Endothelial cell of umbilical vein (primary cell): ENCODE data around the gene RIPOR3. TPM values are rescaled to one million over a fixed set of nuclear protein-coding genes. Genes with fewer than 3 reads are reported as not detected.

Experiments
- BruUV-seq: library from RNA; stranded (reverse); fragments of 400-500 nt; replicated peaks from 2 replicates; lab custom pipeline; 2021; lab: Mats Ljungman, UMichigan
- CTCF ChIA-PET: fragments of 300-600, 350-600 bp; sonication (Branson Sonifier 250); formaldehyde crosslinking; loops from one replicate; lab custom pipeline; 2021; ENCODE audit warnings: antibody characterized with exemption, inconsistent platforms; lab: Charles Lee
- POLR2A ChIA-PET: fragments of 300-600, 350-600 bp; sonication (Branson Sonifier 250); formaldehyde crosslinking; loops from one replicate; lab custom pipeline; 2021; ENCODE audit warnings: antibody characterized with exemption, inconsistent platforms; lab: Charles Lee
- DNase-seq: peaks from one replicate; pipeline ENCODE4 v3.0.0-alpha.2; 2011; ENCODE audit warnings: low read depth, low spot score
- FAIRE-seq: peaks from 2 replicates; lab custom pipeline; 2011; peaks lifted over from hg19 to GRCh38; lab: Jason Lieb, UNC
- H2AFZ ChIP-seq: 2 replicates; pipeline ENCODE4 v1.6.0; 2012; ENCODE audit warnings: low read depth, low read length, control low read depth, inconsistent platforms
- H3K27ac ChIP-seq: 2 replicates; pipeline ENCODE4 v1.5.1; 2011; ENCODE audit warnings: low read depth, mild to moderate bottlenecking, control low read depth, low read length, moderate library complexity; ENCODE audit not compliant: insufficient read depth
- H3K27me3 ChIP-seq, 2 experiments: 2 replicates each; pipeline versions ENCODE4 v1.6.0 to v1.6.1; 2011; ENCODE audit warnings: low read length in 2 of 2, mixed read lengths in 1 of 2; ENCODE audit not compliant: control insufficient read depth in 2 of 2, insufficient read depth in 2 of 2
- H3K36me3 ChIP-seq, 2 experiments: 2 replicates in 1 of 2; 3 replicates in 1 of 2; pipeline ENCODE4 v1.5.1; 2011; ENCODE audit warnings: low read length in 2 of 2, mild to moderate bottlenecking in 1 of 2, moderate library complexity in 1 of 2; ENCODE audit not compliant: control insufficient read depth in 2 of 2, insufficient read depth in 2 of 2; ENCODE audit errors: extremely low read depth in 1 of 2
- H3K4me1 ChIP-seq: 3 replicates; pipeline ENCODE4 v1.5.1; 2011; ENCODE audit warnings: mild to moderate bottlenecking, low read length; ENCODE audit not compliant: control insufficient read depth, insufficient read depth; ENCODE audit errors: extremely low read depth
- H3K4me2 ChIP-seq: 2 replicates; pipeline ENCODE4 v1.6.1; 2011; ENCODE audit warnings: low read length, control low read depth, mixed read lengths; ENCODE audit not compliant: insufficient read depth
- H3K4me3 ChIP-seq, 3 experiments: fragments of 200-600 bp in 1 of 3; sonication (generic), shearing (Covaris generic) in 1 of 3; replicated peaks in 1 of 3; 2 replicates each; pipeline ENCODE4 v1.5.1; 2011 to 2016; ENCODE audit warnings: control low read depth in 3 of 3, low read length in 3 of 3, mild to moderate bottlenecking in 2 of 3, inconsistent platforms in 1 of 3, low read depth in 1 of 3, moderate library complexity in 1 of 3; ENCODE audit not compliant: insufficient read depth in 1 of 3
- H3K79me2 ChIP-seq: 2 replicates; pipeline ENCODE4 v1.6.0; 2012; ENCODE audit warnings: low read length, inconsistent platforms; ENCODE audit not compliant: control insufficient read depth, insufficient read depth
- H3K9ac ChIP-seq: replicated peaks from 2 replicates; pipeline ENCODE3; 2011; ENCODE audit warnings: low read length, control low read depth; ENCODE audit not compliant: insufficient read depth; ENCODE audit errors: extremely low read depth
- H3K9me1 ChIP-seq: replicated peaks from 3 replicates; pipeline ENCODE4 v1.6.0; 2011; ENCODE audit warnings: mild to moderate bottlenecking, low read length; ENCODE audit not compliant: control insufficient read depth, insufficient read depth; ENCODE audit errors: extremely low read depth
- H3K9me3 ChIP-seq: replicated peaks from 2 replicates; pipeline ENCODE4 v1.5.1; 2012; ENCODE audit warnings: low read length, inconsistent platforms; ENCODE audit not compliant: control insufficient read depth, insufficient read depth
- H4K20me1 ChIP-seq: replicated peaks from 2 replicates; pipeline ENCODE3; 2011; ENCODE audit warnings: mild to moderate bottlenecking, low read length; ENCODE audit not compliant: control insufficient read depth, insufficient read depth; ENCODE audit errors: extremely low read depth
- EZH2 ChIP-seq: IDR thresholded peaks from 2 replicates; pipeline ENCODE4 v1.6.1; 2012; ENCODE audit warnings: borderline replicate concordance, low read depth, mild to moderate bottlenecking, moderate library complexity, low read length, inconsistent platforms; ENCODE audit not compliant: severe bottlenecking
- FOS ChIP-seq: IDR thresholded peaks from 2 replicates; pipeline ENCODE4 v1.6.1; 2011; ENCODE audit warnings: mild to moderate bottlenecking, low read length, moderate library complexity, borderline replicate concordance; ENCODE audit not compliant: insufficient read depth
- GATA2 ChIP-seq: IDR thresholded peaks from 2 replicates; pipeline ENCODE4 v1.7.0; 2011; ENCODE audit warnings: low read depth, mild to moderate bottlenecking, moderate library complexity, mixed read lengths, low read length; ENCODE audit not compliant: insufficient read length, insufficient read depth
- JUN ChIP-seq: IDR thresholded peaks from 2 replicates; pipeline ENCODE4 v1.6.1; 2011; ENCODE audit warnings: borderline replicate concordance, low read depth; ENCODE audit not compliant: insufficient read length, insufficient read depth
- MYC ChIP-seq: IDR thresholded peaks from one replicate; pipeline ENCODE4 v1.6.1; 2011; ENCODE audit warnings: mild to moderate bottlenecking, low read depth, low read length
- POLR2A ChIP-seq: IDR thresholded peaks from 2 replicates; pipeline ENCODE4 v1.6.1; 2012; ENCODE audit warnings: low read depth, mild to moderate bottlenecking, control low read depth, low read length
- POLR2AphosphoS5 ChIP-seq: IDR thresholded peaks from 2 replicates; pipeline ENCODE4 v1.6.1; 2012; ENCODE audit warnings: low read depth, mild to moderate bottlenecking, control low read depth, low read length, moderate library complexity; ENCODE audit not compliant: insufficient read depth
- dilution Hi-C: fragments of 300-500 bp; cut with MboI; formaldehyde crosslinking; loops from one replicate; pipeline ENCODE4 v1.15.0; 2019; ENCODE audit warnings: low sequenced_read_pairs; ENCODE audit not compliant: extremely low pct_ligation_motif_present
- intact Hi-C: fragments of 100-400 bp; cut with micrococcal nuclease; formaldehyde crosslinking; loops from one replicate; pipeline ENCODE4 v1.10.0; 2022
- polyA plus RNA-seq, 4 experiments: library from polyadenylated mRNA; depleted of rRNA in 3 of 4; stranded (reverse) in 3 of 4; unstranded in 1 of 4; fragments of >200 nt; gene quantifications; 2 replicates each; pipeline versions ENCODE4 v1.2.1 to v1.2.3, GENCODE V29; 2011 to 2012; ENCODE audit warnings: missing spikeins in 1 of 4
- total RNA-seq: library from RNA; stranded (reverse); gene quantifications from 2 replicates; pipeline ENCODE4 v1.2.3, GENCODE V29; 2021
- TF ChIP-seq, protein P1 (sequence below), 2 donors: IDR thresholded peaks; 1 replicate in 1 of 2; 2 replicates in 1 of 2; pipeline ENCODE4 v1.5.1; 2011; ENCODE audit warnings: low read length in 2 of 2, mild to moderate bottlenecking in 2 of 2, moderate library complexity in 2 of 2, control low read depth in 1 of 2, inconsistent platforms in 1 of 2, low read depth in 1 of 2; ENCODE audit not compliant: insufficient read depth in 1 of 2; ENCODE audit errors: extremely low read depth in 1 of 2
- TF ChIP-seq, protein P2 (sequence below): IDR thresholded peaks from 2 replicates; pipeline ENCODE4 v1.6.1; 2011; ENCODE audit not compliant: insufficient read depth, insufficient read length

The RIPOR3 gene
- total and polyA plus RNA-seq, 2 donors (not counting 3 experiments of a cell fraction or from before 2014, with no cell fraction given): not detected

GRCh38 chr20:50686821-50687220, 4.5 kb downstream of the RIPOR3 start:
- POLR2A ChIA-PET: no interaction called here
- H3K4me3 ChIP-seq: no peak overlapping the region
- no peak for FAIRE-seq
- H2AFZ ChIP-seq: no peak overlapping the region
- dilution Hi-C loops: no loop called here
- H3K27me3 ChIP-seq: peaks cover 23% of the 10 kb centered on the region in 2 experiments
- CTCF ChIA-PET: interaction anchor here (0.6 to 0.7 kb wide), 2 partner anchors 12 to 63 kb away, joined by 3 read pairs; no protein-coding TSS in a partner anchor
- BruUV-seq: no TSS peak
- no peaks in the 10 kb centered on the region for H3K9me3 ChIP-seq
- no peaks in the 10 kb centered on the region for H3K9me1 ChIP-seq
- H3K36me3 ChIP-seq: no peaks in the 10 kb centered on the region
- H3K4me2 ChIP-seq: no peak overlapping the region
- intact Hi-C loops: no loop called here
- H3K79me2 ChIP-seq: no peaks in the 10 kb centered on the region
- H3K4me1 ChIP-seq: no peaks in the 10 kb centered on the region
- no peak overlapping the region for H3K27ac ChIP-seq
- no peak overlapping the region for H3K9ac ChIP-seq
- no peak for DNase-seq
- TF ChIP-seq EZH2: no peak
- H4K20me1 ChIP-seq: no peaks in the 10 kb centered on the region

GRCh38 chr20:50683570-50683969, 7.8 kb downstream of the RIPOR3 start:
- H3K4me2 ChIP-seq: no peak overlapping the region
- no TSS peak for BruUV-seq
- POLR2A ChIA-PET: interaction anchor here (0.6 kb wide), 1 partner anchor 39 kb away, joined by 4 read pairs; no protein-coding TSS in a partner anchor
- no peak overlapping the region for H3K9ac ChIP-seq
- dilution Hi-C loops: no loop called here
- DNase-seq (no peak), FAIRE-seq (no peak)
- TF ChIP-seq FOS (no peak), EZH2 (no peak), GATA2 (no peak), POLR2AphosphoS5 (no peak), MYC (no peak), POLR2A (no peak), JUN (no peak)
- TF ChIP-seq, protein P1, sequence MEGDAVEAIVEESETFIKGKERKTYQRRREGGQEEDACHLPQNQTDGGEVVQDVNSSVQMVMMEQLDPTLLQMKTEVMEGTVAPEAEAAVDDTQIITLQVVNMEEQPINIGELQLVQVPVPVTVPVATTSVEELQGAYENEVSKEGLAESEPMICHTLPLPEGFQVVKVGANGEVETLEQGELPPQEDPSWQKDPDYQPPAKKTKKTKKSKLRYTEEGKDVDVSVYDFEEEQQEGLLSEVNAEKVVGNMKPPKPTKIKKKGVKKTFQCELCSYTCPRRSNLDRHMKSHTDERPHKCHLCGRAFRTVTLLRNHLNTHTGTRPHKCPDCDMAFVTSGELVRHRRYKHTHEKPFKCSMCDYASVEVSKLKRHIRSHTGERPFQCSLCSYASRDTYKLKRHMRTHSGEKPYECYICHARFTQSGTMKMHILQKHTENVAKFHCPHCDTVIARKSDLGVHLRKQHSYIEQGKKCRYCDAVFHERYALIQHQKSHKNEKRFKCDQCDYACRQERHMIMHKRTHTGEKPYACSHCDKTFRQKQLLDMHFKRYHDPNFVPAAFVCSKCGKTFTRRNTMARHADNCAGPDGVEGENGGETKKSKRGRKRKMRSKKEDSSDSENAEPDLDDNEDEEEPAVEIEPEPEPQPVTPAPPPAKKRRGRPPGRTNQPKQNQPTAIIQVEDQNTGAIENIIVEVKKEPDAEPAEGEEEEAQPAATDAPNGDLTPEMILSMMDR (IDR thresholded peaks at IDR 0.05; ENCODE audit: extremely low read depth in 1 of 2, insufficient read depth in 1 of 2, low read depth in 1 of 2, low read length in 2 of 2): no peak
- TF ChIP-seq, protein P2, sequence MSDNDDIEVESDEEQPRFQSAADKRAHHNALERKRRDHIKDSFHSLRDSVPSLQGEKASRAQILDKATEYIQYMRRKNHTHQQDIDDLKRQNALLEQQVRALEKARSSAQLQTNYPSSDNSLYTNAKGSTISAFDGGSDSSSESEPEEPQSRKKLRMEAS: no peak
- intact Hi-C loops: no loop called here
- no peaks in the 10 kb centered on the region for H4K20me1 ChIP-seq
- no peak overlapping the region for H3K4me3 ChIP-seq
- no peaks in the 10 kb centered on the region for H3K9me3 ChIP-seq
- no peak overlapping the region for H3K27ac ChIP-seq
- no peaks in the 10 kb centered on the region for H3K36me3 ChIP-seq
- no peaks in the 10 kb centered on the region for H3K4me1 ChIP-seq
- H3K9me1 ChIP-seq: no peaks in the 10 kb centered on the region
- CTCF ChIA-PET: interaction anchor here (1.2 to 1.3 kb wide), 2 partner anchors 22 to 66 kb away, joined by 3 to 4 read pairs; no protein-coding TSS in a partner anchor
- peaks cover 2% of the 10 kb centered on the region in 2 experiments for H3K27me3 ChIP-seq
- no peaks in the 10 kb centered on the region for H3K79me2 ChIP-seq
- no peak overlapping the region for H2AFZ ChIP-seq
